Kidney capillary endothelial cell (primary cell): ENCODE data around the gene ANO8.

Source experiments
- DNase-seq: peaks from one replicate; pipeline ENCODE4 v3.0.0-alpha.2; 2018; ENCODE audit warnings: low spot score

The ANO8 gene

DNA sequence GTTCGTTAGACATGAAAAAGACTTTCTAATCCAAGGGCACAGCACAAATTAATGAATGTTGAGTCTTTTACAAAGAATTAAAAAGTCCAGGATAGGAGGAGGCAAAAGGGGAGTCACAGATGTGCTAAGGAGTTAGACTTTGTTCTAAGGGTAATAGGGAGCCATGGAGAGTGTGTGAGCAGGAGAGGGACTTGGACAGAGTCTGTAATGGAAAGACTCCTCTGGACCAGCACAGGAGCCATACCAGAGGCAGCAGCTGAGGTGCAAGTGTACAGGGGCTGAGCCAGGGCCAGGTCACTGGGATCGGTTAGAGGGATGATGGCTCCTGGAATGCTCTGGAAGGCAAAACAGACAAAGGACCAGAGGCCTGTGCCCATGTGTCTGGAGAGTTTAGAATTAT lies 13.2 kb upstream of the ANO8 start:
- no peak for DNase-seq

DNA sequence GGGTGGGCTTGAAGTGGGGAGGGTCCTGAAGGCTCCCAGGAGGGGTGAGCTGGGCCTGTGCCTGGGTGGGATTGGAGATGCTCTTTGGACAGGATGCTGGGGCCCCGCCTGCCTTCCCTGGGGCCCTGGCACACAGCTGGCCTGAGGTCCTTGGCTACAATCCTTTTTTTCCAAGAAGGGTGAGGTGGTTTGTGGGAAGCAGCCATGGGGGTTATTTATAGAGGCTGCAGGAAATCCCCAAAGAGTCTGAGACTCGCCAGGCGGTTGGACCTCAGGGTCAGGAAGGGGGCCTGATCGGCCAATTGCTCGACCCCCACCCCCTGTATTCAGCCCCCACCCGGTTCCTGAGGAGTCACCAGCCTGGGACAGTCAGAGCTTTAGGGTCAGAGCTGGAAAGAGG lies 12.7 kb upstream of the ANO8 start:
- peak; percentile 78 for DNase-seq

DNA sequence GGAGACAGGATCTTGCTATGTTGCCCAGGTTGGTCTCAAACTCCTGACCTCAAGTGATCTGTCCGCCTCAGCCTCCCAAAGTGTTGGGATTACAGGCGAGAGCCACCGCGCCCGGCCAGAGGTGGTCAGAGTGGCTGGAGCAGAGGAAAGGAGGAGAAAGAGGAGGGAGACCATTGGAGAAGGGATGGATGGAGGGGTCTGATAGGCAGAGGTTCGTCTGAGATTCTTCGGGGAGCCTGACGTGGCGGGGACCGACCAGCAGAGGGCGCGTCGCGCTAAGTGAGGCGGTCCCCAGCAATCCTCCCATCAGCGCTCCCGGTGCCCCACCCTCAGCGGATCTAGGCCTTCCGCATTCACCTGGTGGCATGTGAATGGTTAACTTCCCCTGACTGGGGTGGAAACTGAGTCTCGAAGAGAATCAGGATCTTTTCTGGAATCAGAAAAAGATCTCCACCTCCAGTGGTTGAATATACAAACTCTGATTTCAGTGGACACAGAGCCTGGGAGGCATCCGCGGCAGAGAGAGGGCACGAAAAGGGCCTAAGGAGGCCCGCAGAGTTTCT lies 11.5 kb upstream of the ANO8 start:
- DNase-seq = peak; percentile 71

DNA sequence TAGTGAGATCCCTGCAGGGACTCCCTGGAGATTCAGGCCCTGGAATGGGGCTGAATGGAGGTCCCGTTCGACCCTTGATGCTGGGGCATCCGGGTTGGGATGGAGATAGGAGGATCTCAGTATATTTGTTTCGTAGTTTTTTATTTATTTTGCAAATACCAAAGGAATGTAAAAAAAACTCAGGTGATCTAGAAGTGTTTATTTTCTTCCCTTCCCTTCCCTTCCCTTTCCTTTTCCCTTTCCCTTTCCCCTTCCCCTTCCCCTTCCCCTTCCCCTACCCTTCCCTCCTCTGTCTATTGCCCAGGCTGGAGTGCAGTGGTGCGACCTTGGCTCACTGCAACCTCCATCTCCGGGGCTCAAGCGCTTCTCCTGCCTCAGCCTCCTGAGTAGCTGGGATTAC lies 7.2 kb upstream of the ANO8 start:
- DNase-seq = no peak

DNA sequence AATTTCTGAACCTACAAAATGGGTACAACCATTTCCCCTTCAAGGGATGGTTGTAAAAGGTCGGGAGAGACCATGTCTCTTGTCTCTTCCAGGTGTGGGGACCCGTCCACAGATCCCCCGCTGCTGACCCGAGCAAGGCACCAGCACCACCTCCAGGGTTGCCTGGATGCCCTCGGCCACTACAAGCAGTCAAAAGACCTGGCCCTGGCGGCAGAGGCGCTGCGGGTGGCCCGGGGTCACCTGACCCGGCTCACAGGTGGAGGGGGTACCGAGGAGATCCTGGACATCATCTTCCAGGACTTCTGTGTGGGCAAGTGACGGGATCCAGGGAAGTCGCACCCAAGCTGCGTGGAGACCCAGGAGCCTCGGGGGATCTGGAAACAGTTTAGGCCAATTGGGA lies 6.7 kb upstream of the ANO8 start:
- no peak for DNase-seq

DNA sequence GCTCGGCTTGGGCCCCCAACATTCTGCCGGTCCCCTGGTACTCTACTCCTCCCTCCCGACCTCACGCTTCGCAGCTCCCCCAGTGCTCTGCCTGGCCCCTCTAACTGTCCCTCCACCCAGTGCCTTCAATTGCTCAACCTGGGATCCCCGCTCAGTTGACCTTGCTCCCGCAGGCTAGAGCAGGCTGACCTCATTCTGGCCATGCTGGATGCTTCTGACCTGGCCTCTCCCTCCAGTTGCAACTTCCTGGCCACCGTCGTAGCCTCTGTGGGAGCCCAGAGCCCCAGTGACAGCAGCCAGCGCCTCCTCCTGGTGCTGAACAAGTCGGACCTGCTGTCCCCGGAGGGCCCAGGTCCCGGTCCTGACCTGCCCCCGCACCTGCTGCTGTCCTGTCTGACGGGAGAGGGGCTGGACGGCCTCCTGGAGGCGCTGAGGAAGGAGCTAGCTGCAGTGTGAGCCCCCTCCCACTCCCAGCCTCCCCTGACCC lies 6.3 kb upstream of the ANO8 start:
- no peak for DNase-seq

DNA sequence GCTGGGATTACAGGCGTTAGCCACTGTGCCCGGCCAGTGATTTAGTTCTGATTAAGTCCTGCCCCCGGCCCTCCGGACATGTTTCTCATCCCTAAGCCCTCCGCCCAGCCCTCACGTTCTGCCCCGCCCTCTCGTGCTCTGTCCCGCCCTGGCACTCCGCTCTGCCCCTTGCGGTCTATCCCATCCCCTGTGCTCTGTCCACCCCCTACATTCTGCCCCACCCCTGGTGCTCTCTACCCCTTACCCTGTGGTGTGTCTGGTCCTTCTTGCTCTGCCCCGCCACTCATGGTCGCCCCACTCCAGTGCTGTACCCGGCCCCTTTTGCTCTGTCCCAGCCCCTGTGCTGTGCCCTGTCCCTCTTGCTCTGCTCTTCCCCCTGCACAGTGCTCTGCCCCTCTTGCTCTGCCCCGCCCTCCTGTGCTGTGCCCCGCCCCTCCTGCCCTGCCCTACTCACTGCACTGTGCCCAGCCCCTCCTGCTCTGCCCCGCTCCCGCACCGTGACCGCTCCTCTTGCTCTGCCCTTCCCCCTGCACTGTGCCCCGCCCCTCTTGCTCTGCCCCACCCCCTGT lies 5.7 kb upstream of the ANO8 start:
- no peak for DNase-seq

DNA sequence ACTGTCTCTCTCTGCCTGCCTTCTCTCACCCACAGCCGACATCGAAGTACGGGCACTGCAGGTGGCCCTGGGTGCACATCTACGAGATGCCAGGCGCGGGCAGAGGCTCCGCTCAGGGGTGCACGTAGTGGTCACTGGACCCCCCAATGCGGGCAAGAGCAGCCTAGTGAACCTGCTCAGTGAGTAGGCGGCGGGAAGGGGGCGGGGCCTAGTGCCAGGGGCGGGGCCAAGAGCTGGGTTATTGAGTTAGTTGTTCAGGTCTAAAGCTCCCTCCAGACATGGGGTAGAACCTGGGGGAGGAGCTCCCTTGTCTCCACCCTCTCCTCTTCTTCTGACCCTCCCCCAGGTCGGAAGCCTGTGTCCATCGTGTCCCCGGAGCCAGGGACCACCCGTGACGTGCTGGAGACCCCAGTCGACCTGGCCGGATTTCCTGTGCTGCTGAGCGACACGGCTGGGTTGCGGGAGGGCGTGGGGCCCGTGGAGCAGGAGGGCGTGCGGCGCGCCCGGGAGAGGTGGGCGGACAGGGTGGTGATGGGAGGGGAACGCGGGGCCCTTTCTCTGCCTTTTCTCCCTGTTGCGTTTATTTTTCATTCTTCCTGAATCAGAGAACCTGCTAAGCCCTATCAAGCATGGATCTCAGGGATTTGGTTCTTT lies 4.6 kb upstream of the ANO8 start:
- no peak for DNase-seq

DNA sequence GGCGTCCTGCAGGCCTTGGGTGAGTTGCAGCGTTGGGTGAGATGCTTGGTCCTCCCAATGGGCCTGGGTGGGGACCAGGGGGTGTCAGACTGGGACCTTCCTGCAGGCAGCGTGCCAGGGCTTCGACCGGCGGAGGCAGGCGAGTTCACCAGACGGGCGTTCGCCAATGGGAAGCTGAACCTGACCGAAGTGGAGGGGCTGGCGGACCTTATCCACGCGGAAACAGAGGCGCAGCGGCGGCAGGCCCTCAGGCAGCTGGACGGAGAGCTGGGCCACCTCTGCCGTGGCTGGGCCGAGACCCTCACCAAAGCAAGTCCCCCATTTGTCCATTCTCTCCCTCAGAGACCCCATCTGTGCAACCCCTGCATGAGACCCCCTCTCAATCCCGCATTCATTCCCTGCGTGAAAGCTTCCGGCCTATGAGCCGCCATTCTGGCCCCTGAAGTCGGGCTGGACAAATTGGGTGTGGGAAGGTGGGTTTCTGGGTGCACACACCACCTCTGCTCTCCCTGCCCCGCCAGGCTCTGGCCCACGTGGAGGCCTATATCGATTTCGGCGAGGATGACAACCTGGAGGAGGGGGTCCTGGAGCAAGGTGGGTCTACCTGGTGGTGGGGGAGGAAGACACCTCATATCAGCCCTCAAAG lies 3.9 kb upstream of the ANO8 start:
- no peak for DNase-seq

DNA sequence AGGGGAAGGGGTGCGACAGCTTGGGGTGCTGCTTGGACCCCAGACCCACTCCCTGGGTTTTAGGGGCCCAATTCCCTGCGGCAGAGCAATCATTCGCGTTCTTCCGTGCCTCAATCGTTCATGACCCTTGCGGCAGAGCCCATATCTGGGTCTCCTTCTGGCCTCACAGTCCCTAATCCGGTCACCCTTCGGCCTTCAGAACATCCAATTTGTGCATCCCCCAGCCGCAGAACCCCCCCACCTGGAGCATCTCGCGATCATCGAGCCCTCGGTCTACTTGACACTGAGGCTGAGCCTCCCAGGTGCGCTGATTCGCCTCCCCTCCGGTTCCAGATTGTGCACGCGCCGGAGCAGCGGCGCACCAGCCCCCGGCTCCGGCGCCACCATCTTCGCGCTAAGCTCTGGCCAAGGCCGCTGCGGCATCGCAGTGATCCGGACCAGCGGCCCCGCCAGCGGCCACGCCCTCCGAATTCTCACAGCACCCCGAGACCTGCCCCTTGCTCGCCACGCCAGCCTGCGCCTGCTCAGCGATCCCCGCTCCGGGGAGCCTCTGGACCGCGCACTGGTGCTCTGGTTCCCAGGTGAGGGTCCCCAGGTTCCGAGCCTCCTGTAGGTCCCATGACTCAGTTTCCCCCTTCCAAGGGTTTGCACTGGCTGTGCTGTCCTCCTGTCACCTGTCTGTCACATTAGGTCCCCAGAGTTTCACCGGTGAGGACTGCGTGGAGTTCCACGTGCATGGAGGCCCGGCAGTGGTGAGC lies 3.2 kb upstream of the ANO8 start:
- no peak for DNase-seq

DNA sequence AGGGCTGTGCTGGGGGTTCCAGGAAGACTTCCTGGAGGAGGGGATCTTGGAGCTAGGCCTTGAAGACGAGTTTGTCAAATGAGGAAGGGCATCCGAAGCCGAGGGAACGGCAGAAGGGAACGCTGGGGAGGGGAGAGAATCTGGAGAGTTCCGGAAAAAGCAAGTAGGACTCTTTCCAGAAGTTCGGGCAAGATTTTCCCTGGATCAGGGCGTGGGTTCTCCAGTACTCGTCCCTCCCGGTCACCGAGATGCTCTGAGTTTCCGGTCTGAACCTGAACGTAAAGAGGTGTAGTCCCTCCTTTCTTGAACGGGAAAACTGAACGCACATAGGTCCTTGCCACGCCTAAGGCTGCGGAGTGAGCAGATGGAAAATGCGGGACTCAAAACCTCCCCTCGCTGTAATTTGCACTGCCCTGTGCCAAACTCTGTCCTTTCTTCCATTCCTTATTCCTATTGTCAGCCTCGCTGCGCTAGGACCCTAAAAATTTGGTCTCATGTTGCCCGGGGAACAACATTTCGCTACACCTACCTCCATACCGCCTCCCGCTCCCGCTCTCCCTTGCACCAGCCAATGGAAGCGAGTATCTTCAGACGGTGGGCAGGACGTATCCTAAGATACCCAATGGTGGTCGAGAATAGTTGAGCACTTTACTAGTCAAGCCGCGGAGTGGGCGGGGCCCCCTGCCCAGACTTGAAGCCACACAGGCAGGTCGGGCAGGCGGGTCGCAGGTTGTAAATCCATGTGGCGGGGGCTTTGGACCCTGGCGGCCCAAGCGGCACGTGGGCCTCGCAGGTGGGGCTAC lies 2.4 kb upstream of the ANO8 start, which contains the start of gene GTPBP3:
Gene GTPBP3 (plus strand): TSS at position 682 of the 803 bp plus-strand sequence. CDS start 59 bp downstream, at position 741.
- peak; percentile 99 for DNase-seq

DNA sequence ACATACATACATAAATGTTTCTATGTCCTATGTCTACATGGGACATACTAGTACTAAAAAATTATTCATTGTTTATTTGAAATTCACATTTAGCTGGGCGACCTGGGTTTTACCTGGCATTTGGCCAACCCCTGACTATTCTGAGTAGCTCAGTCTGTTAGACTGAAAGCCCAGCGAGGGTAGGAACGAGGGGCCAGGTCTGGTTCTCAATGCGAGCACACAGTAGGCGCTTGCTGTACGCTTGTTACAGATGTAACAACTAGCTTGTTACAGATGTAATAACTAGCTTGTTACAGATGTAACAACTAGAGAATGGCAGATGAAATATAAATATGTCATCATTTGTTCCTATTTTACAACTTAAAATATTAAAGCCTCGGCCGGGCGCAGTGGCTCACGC lies 920 bp upstream of the ANO8 start:
- no peak for DNase-seq

DNA sequence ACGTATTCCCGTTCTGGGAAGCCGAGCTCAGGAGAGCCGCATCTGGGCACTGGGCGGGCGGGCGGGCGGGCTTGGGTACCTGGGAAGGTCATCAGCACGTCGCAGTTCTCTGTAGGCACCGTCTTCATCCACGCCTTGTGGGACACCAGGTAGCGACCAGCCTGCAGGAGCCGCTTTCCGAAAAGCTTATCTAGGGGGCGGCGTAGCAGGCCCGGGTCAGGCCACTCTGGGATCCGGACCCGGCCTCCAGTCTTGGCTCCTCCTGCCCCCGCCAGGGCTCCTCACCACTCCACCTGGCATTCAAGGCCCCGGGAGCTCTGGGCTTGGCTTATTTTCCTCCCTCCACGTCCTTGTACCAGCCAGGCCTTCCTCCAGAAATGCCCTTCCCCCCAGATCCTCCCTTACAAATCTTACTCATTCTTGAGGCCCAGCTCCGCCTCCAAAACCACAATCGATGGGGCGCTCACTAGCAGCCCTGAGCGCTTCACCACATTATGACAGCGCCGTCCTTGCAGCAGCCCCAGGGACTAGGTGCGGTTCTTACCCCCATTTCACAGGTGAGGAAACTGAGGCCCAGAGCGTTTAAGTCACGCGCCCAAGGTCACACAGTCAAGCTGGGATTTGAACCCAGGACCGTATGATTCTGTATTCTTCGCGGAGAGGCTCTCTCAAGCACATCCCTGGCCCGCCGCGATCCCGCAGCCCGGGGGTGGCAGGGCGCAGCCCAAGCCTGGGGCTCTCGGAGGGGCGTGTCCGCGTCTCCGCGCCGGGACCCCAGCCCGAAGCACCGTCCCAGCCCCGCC lies 843 bp downstream of the ANO8 start:
- no peak for DNase-seq

DNA sequence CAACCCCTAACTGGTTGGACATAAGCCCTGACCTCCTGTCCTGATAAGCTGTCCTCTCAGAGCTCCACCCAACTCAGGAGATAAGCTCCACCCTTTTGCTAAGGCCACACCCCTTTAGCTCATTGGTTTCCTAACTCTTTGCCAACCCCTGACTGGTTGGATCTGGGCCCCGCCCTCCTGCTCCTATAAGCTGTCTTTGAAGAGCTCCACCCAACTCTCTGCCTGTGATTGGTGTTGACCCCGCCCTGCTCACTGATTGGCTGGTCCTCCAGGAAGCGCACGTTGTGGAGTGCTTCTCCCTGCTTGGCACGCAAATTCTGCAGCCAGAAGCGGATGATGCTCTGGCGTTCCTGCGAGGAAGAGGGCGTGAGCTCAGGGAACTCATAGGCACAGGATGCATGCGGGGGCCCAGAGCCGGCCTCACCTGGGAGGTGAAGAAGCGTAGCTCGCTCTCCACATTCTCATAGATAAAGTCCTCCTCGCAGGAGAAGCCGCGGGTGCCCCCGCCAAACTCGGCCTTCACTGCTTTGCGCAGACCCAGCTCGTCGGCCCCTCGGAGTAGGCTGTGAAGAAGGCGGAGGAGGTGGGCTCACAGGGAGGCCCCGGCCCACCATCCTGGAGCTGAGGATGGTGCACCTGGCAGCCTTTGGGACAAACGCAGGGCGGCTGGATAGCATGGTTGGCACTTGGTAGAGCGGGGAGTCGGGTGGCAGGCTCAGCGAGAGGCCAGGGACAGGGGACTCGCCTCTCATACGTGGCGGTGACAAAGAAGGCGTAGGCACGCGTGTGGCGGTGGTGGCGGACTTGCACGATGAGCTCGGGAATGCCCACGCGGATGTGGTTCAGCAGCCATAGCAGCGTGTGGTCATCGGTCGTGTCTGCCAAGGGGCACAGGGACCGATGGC lies 1.7 kb downstream of the ANO8 start:
- DNase-seq = peak; percentile 49

DNA sequence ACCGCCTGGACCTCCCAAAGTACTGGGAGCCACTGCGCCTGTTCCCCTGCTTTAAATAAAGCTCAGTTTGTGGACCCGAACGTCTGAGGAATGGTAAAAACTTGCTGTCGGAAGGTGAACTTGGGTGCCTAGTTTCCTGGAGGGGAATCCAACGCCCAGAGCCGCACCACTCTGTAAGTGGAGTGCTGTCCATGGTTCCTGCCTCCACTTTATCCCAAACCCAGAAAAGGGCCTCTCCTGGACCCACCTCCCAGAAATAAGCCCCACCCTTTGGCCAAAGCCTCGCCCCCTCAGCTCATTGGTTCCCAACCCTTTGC lies 2.3 kb downstream of the ANO8 start:
- DNase-seq = no peak

DNA sequence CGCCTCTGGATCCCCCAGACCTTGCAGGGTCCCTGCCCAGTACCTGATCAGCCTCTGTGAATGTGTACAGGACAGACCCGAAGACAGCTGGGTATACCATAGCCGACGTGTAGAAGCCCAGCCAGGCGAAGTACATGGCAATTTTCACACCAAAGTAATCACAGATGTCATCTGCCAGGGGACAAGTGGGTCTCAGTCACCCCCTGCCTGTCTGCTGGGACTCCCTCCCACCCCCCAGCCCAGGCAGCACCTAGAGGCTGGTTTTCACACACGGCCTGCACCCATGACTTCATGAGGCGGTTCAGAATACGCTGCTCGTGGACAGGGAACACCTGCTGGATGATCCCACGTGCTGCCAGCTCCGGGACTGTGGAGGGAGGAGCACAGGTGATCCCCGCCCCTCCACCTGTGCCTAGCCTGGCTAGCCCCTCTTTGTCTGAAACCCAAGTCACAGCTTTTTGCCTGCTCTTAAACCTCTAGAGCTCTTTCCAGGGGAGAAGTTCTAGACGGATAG lies 3.6 kb downstream of the ANO8 start:
- no peak for DNase-seq

DNA sequence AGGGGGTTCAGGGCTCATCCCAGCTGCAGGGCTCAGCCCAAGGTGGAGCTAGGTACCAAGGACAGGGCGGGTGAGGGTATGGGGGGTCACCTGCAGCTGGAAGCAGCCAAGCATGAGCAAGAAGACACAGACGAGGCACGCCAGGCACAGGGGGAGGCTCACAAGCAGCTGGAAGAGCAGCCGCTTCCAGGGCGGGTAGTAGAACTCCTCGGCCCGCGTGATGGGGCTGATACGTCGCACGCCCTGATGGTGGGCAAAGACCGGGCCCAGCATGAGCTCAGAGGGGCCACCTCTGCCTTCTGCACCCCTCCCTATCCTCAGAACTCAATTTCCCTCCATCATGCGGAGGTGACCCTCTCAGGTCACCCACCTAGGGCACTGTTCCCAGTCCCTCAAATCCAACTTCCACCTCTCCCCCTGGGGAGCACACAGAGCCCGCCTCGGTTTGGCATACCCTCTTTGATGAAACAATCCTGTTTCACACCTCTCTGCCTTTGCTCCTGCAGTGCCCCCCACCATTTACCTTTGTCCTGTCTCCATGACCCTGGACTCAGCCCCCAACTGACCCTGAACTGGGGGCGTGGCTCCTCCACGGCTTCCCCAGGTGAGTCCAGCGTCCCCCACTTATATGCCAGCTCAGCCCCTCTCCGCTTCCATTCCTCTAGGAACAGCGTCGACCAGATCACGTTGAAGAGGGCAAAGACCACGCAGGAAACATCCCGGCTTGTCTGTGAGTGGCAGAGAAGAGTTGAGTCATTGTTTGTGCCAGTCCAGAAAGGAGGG lies 4.2 kb downstream of the ANO8 start:
- DNase-seq = no peak

DNA sequence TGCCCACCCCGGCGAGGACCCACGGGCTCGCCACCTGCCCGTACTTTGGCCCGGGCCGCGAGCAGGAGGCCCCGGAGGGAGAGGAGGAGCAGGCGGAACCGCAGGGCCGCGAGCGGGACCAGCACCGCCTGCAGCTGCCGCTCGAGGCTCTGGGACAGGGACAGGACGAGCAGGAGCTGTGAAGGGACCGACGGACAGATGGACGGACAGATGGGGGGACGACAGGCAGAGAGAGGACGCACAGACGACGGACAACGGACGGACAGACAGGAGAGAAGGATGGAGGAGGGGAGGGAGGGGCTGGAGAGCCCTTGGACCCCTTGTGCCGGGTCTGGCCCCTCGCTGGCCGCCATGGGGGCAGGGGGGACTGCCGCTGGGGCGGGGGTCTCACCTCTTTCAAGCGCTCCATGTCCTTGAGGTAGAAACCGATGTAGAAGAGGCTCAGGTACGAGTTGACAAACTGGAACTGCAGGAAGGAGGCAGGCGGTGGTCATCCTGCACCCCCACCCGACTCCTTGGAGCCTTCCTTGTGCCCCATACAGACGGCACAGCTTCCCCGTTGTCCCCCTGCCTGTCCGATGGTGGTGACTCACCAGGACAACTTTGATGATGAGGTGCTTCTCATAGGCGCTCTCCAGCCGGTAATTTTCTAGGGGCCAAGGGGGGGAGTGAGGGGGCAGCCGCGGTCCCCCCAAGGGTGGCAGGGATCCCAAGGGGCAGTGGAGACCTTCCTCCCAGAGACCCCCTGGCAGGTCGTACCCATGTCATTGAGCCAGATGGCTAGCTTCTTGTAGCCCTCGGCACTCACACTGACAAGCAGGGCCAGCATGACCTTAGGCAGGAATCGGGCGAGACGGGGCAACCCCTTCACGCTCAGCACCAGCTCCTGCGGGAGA lies 5.0 kb downstream of the ANO8 start:
- DNase-seq = no peak
